CD14-positive monocyte (primary cell): Measurements from ENCODE around the gene LRP8. TPM values are rescaled to one million over a fixed set of nuclear protein-coding genes. Genes with fewer than 3 reads are reported as not detected.
"Not testable (repeated sequence)": the region's sequence is repeated elsewhere in the genome, so short reads cannot be mapped to it uniquely, and the experiment has no call there.

ENCODE experiments used
- DNase-seq, 3 donors: peaks; one replicate each; pipeline ENCODE4 v3.0.0-alpha.2; 2011 to 2022
- H2AFZ ChIP-seq: 2 replicates; pipeline ENCODE4 v1.6.0; 2012; ENCODE audit warnings: mild to moderate bottlenecking, low read depth, low read length, inconsistent platforms; ENCODE audit not compliant: insufficient read depth, poor library complexity, severe bottlenecking
- H3K27ac ChIP-seq, 2 donors: 1 replicate in 1 of 2; 2 replicates in 1 of 2; pipeline ENCODE4 v1.5.1; 2012 to 2013; ENCODE audit warnings: low read length in 2 of 2, control low read depth in 1 of 2, inconsistent platforms in 1 of 2, low read depth in 1 of 2, mild to moderate bottlenecking in 1 of 2
- H3K27me3 ChIP-seq, 2 donors: one replicate each; pipeline versions ENCODE4 v1.6.0 to v1.6.1; 2011 to 2013; ENCODE audit warnings: low read length in 2 of 2; ENCODE audit not compliant: control insufficient read depth in 2 of 2, insufficient read depth in 2 of 2
- H3K36me3 ChIP-seq, 2 donors: replicated peaks in 1 of 2; 1 replicate in 1 of 2; 2 replicates in 1 of 2; pipeline versions ENCODE4 v1.5.1 to v1.6.1; 2012 to 2013; ENCODE audit warnings: low read length in 2 of 2, control low read depth in 1 of 2, inconsistent platforms in 1 of 2, mild to moderate bottlenecking in 1 of 2; ENCODE audit not compliant: insufficient read depth in 2 of 2, control insufficient read depth in 1 of 2
- H3K4me1 ChIP-seq, 2 donors: 1 replicate in 1 of 2; 2 replicates in 1 of 2; pipeline versions ENCODE4 v1.5.1 to v1.6.1; 2012 to 2013; ENCODE audit warnings: low read length in 2 of 2, control low read depth in 1 of 2, inconsistent platforms in 1 of 2, mild to moderate bottlenecking in 1 of 2, moderate library complexity in 1 of 2; ENCODE audit not compliant: insufficient read depth in 2 of 2, control insufficient read depth in 1 of 2
- H3K4me2 ChIP-seq: replicated peaks from 2 replicates; pipeline ENCODE3; 2012; ENCODE audit warnings: low read length, moderate library complexity, mild to moderate bottlenecking; ENCODE audit not compliant: poor library complexity, severe bottlenecking; ENCODE audit errors: extremely low read depth
- H3K4me3 ChIP-seq, 3 experiments: fragments of 200-600 bp in 1 of 3; sonication (generic) in 1 of 3; replicated peaks in 1 of 3; 1 replicate in 2 of 3; 2 replicates in 1 of 3; pipeline ENCODE4 v1.5.1; 2011 to 2013; ENCODE audit warnings: low read length in 3 of 3, mild to moderate bottlenecking in 3 of 3, control low read depth in 2 of 3, low read depth in 2 of 3, inconsistent platforms in 1 of 3, moderate library complexity in 1 of 3
- H3K79me2 ChIP-seq: 2 replicates; pipeline ENCODE4 v1.6.0; 2012; ENCODE audit warnings: mild to moderate bottlenecking, control low read depth, inconsistent platforms, low read length, moderate library complexity; ENCODE audit not compliant: insufficient read depth
- H3K9ac ChIP-seq: 2 replicates; pipeline ENCODE4 v1.6.0; 2017; ENCODE audit warnings: low read length, mild to moderate bottlenecking; ENCODE audit not compliant: insufficient read depth, poor library complexity, severe bottlenecking
- H3K9me3 ChIP-seq, 2 donors: replicated peaks in 1 of 2; 1 replicate in 1 of 2; 2 replicates in 1 of 2; pipeline versions ENCODE4 v1.5.1 to v1.6.1; 2012 to 2013; ENCODE audit warnings: low read length in 2 of 2, control low read depth in 1 of 2; ENCODE audit not compliant: control insufficient read depth in 1 of 2, insufficient read depth in 1 of 2
- H4K20me1 ChIP-seq: 2 replicates; pipeline ENCODE4 v1.6.0; 2012; ENCODE audit warnings: mild to moderate bottlenecking, low read length, control low read depth, moderate library complexity; ENCODE audit not compliant: insufficient read depth
- H3K27ac Mint-ChIP-seq, 7 donors: one replicate each; pipeline ENCODE4 v1.8.0; 2020; ENCODE audit warnings: mild to moderate bottlenecking in 7 of 7, mixed read lengths in 7 of 7, moderate library complexity in 6 of 7, inconsistent platforms in 2 of 7
- H3K27me3 Mint-ChIP-seq, 3 donors: one replicate each; pipeline ENCODE4 v1.8.0; 2021 to 2022; ENCODE audit warnings: low read depth in 3 of 3, mild to moderate bottlenecking in 3 of 3, mixed read lengths in 3 of 3, moderate library complexity in 3 of 3, inconsistent platforms in 1 of 3
- H3K36me3 Mint-ChIP-seq, 2 donors: one replicate each; pipeline ENCODE4 v1.8.0; 2020; ENCODE audit warnings: mixed read lengths in 2 of 2, inconsistent platforms in 1 of 2, mild to moderate bottlenecking in 1 of 2
- H3K4me1 Mint-ChIP-seq: one replicate; pipeline ENCODE4 v1.8.0; 2020; ENCODE audit warnings: mild to moderate bottlenecking, mixed read lengths
- H3K4me3 Mint-ChIP-seq, 2 donors: one replicate each; pipeline ENCODE4 v1.8.0; 2020; ENCODE audit warnings: mild to moderate bottlenecking in 2 of 2, mixed read lengths in 2 of 2, moderate library complexity in 1 of 2
- H3K9me3 Mint-ChIP-seq, 7 donors: one replicate each; pipeline ENCODE4 v1.8.0; 2020 to 2022; ENCODE audit warnings: mixed read lengths in 7 of 7, mild to moderate bottlenecking in 6 of 7, moderate library complexity in 6 of 7, inconsistent platforms in 2 of 7
- CTCF ChIP-seq: fragments of 200-600 bp; IDR thresholded peaks from one replicate; pipeline ENCODE4 v1.8.0; 2022; ENCODE audit warnings: antibody characterized with exemption, mild to moderate bottlenecking
- WGBS: methylation state at CpG from one replicate; pipeline ENCODE4 v1.1.5; 2013; ENCODE audit warnings: missing lambda C conversion rate; ENCODE audit not compliant: insufficient coverage; 5-methylcytosine and 5-hydroxymethylcytosine counted together
- intact Hi-C, 2 donors: fragments of 100-400 bp; cut with micrococcal nuclease; formaldehyde crosslinking; loops; one replicate each; pipeline versions ENCODE4 v1.15.0 to v1.15.1; 2023
- polyA plus RNA-seq, 3 donors: library from polyadenylated mRNA; depleted of rRNA in 1 of 3; unstranded in 2 of 3; stranded (reverse) in 1 of 3; fragments of 300-500 nt in 2 of 3; fragments of >200 nt in 1 of 3; fragmentation: Illumina TruSeq in 2 of 3; gene quantifications; 1 replicate in 2 of 3; 2 replicates in 1 of 3; pipeline ENCODE4 v1.2.3, GENCODE V29; 2012 to 2021

Gene LRP8
- polyA plus RNA-seq, 3 donors, result 0.76 to 11.3 (median 0.95) TPM

GRCh38 chr1:53205496-53205895 lies 122.4 kb downstream of the LRP8 start:
- H3K9me3 Mint-ChIP-seq, result peaks cover 19 to 32% (median 25%) of the 10 kb centered on the region in 7 donors
- H3K9me3 ChIP-seq, result peaks cover 18 to 21% of the 10 kb centered on the region in 2 donors
- H3K9ac ChIP-seq, H2AFZ ChIP-seq, intact Hi-C loops, H3K79me2 ChIP-seq, H3K4me2 ChIP-seq, H4K20me1 ChIP-seq, DNase-seq, H3K4me3 Mint-ChIP-seq, H3K27me3 Mint-ChIP-seq, H3K27ac Mint-ChIP-seq, H3K27ac ChIP-seq, H3K4me1 Mint-ChIP-seq, H3K27me3 ChIP-seq, H3K4me1 ChIP-seq, H3K4me3 ChIP-seq: not testable (repeated sequence)
- peaks cover 82 to 95% of the 10 kb centered on the region in 2 donors for H3K36me3 Mint-ChIP-seq
- WGBS, result 100% methylated on average over 1 of the region's 1 CpG
- peaks cover 82 to 100% of the 10 kb centered on the region in 2 donors for H3K36me3 ChIP-seq

DNA sequence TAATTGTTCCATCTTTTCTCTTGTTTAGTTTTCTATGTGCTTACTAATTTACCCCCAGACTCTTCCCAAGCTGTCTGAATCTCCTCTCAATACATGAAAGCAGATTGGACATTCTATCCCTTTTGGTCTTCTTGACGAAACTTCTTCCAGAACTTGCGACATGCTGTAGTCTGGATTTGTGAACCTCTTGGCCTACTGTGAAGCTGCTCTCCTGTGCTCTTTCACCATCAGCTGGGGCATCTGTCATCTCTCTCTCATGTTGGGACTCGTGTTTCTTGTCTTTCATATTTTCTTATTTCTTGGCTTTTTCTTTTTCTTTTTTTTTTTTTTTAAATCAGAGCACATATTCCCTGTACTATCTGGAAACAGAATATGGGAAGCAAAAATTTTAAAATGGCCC lies 124.4 kb downstream of the LRP8 start:
- H3K36me3 ChIP-seq, result peaks cover 62 to 80% of the 10 kb centered on the region in 2 donors
- H3K4me1 Mint-ChIP-seq, result no peaks in the 10 kb centered on the region
- H3K27me3 Mint-ChIP-seq, result no peaks in the 10 kb centered on the region
- intact Hi-C loops, result no loop called here
- H3K4me2 ChIP-seq, result no peak overlapping the region
- WGBS, result 79% methylated on average over 2 of the region's 3 CpGs
- H4K20me1 ChIP-seq, result no peaks in the 10 kb centered on the region
- TF ChIP-seq CTCF, result no peak
- peak overlapping the region in 1 of 7 donors; percentile 7 for H3K27ac Mint-ChIP-seq
- no peak overlapping the region for H3K27ac ChIP-seq
- no peak overlapping the region for H2AFZ ChIP-seq
- no peaks in the 10 kb centered on the region for H3K27me3 ChIP-seq
- no peak for DNase-seq
- peaks cover under 1 to 2% of the 10 kb centered on the region in 2 donors for H3K4me1 ChIP-seq
- H3K4me3 ChIP-seq, result no peak overlapping the region
- peaks cover 19 to 32% (median 25%) of the 10 kb centered on the region in 7 donors for H3K9me3 Mint-ChIP-seq
- H3K79me2 ChIP-seq, result peaks cover 17% of the 10 kb centered on the region
- peaks cover 64 to 76% of the 10 kb centered on the region in 2 donors for H3K36me3 Mint-ChIP-seq
- H3K9me3 ChIP-seq, result peaks cover 18 to 21% of the 10 kb centered on the region in 2 donors
- H3K9ac ChIP-seq, result no peak overlapping the region
- no peak overlapping the region for H3K4me3 Mint-ChIP-seq
